GM12878 (cell line): ENCODE measurements around the gene STX4. TPM values are rescaled to one million over a fixed set of nuclear protein-coding genes. Genes with fewer than 3 reads are reported as not detected.

Experiments
- CBX5 ChIP-seq: sonication (generic); IDR thresholded peaks from 2 replicates; pipeline ENCODE4 v1.6.1; 2016; ENCODE audit warnings: low read depth, moderate library complexity, mild to moderate bottlenecking, inconsistent platforms
- CREM ChIP-seq: IDR thresholded peaks from 2 replicates; pipeline ENCODE4 v1.6.1; 2014; ENCODE audit warnings: antibody characterized with exemption, low read depth
- CUX1 ChIP-seq: IDR thresholded peaks from 2 replicates; pipeline ENCODE4 v1.6.1; 2012; ENCODE audit warnings: improper control_type of control experiment, low read depth, low read length; ENCODE audit not compliant: insufficient replicate concordance
- ETV6 ChIP-seq, 2 experiments: fragments of 450-650 bp in 1 of 2; IDR thresholded peaks in 1 of 2; conservative IDR thresholded peaks in 1 of 2; 2 replicates each; pipeline ENCODE4 v1.6.1; 2014; ENCODE audit warnings: antibody characterized with exemption in 1 of 2, borderline replicate concordance in 1 of 2, low read depth in 1 of 2, mild to moderate bottlenecking in 1 of 2, moderate library complexity in 1 of 2
- HDAC6 ChIP-seq: fragments of 200-600 bp; sonication (generic); IDR thresholded peaks from one replicate; pipeline ENCODE4 v1.8.0; 2017; ENCODE audit warnings: antibody characterized with exemption; ENCODE audit not compliant: unreplicated experiment
- IKZF1 ChIP-seq: fragments of 450-650 bp; conservative IDR thresholded peaks from 2 replicates; pipeline ENCODE4 v1.6.1; 2017; ENCODE audit warnings: antibody characterized with exemption, mild to moderate bottlenecking
- IKZF2 ChIP-seq, 2 experiments: fragments of 450-650 bp; IDR thresholded peaks; 2 replicates each; pipeline ENCODE4 v1.6.1; 2017; ENCODE audit warnings: mild to moderate bottlenecking in 2 of 2, moderate library complexity in 2 of 2
- MAX ChIP-seq: IDR thresholded peaks from 2 replicates; pipeline ENCODE4 v1.6.1; 2012; ENCODE audit warnings: low read depth, low read length, improper control_type of control experiment
- NR2C1 ChIP-seq: fragments of 450-650 bp; IDR thresholded peaks from 2 replicates; pipeline ENCODE4 v1.6.1; 2017; ENCODE audit warnings: antibody characterized with exemption, mild to moderate bottlenecking, moderate library complexity
- PAX5 ChIP-seq: IDR thresholded peaks from 2 replicates; pipeline ENCODE4 v1.6.1; 2011; ENCODE audit warnings: low read depth, low read length, borderline replicate concordance
- POLR2A ChIP-seq: IDR thresholded peaks from 2 replicates; pipeline ENCODE4 v1.6.1; 2011; ENCODE audit warnings: low read depth, mild to moderate bottlenecking, low read length
- RAD21 ChIP-seq: IDR thresholded peaks from 2 replicates; pipeline ENCODE4 v1.6.1; 2011; ENCODE audit warnings: mild to moderate bottlenecking, low read depth, low read length, moderate library complexity; ENCODE audit not compliant: insufficient read depth
- RAD51 ChIP-seq: fragments of 450-650 bp; IDR thresholded peaks from 2 replicates; pipeline ENCODE4 v1.6.1; 2016; ENCODE audit warnings: moderate library complexity, mild to moderate bottlenecking, inconsistent platforms
- SP1 ChIP-seq: IDR thresholded peaks from one replicate; pipeline ENCODE4 v1.6.1; 2011; ENCODE audit warnings: low read depth, low read length
- SREBF1 ChIP-seq: IDR thresholded peaks from 2 replicates; pipeline ENCODE4 v1.6.1; 2012; ENCODE audit warnings: mild to moderate bottlenecking, low read length
- SUPT20H ChIP-seq: IDR thresholded peaks from 2 replicates; pipeline ENCODE4 v1.6.1; 2011; ENCODE audit warnings: low read depth, mild to moderate bottlenecking, low read length, moderate library complexity, borderline replicate concordance; ENCODE audit not compliant: control insufficient read depth
- TBL1XR1 ChIP-seq: IDR thresholded peaks from 2 replicates; pipeline ENCODE4 v1.6.1; 2012; ENCODE audit warnings: low read depth, low read length, improper control_type of control experiment
- ZNF217 ChIP-seq: fragments of 450-650 bp; IDR thresholded peaks from 2 replicates; pipeline ENCODE4 v1.6.1; 2017; ENCODE audit warnings: antibody characterized with exemption, mild to moderate bottlenecking
- ZNF24 ChIP-seq: fragments of 450-650 bp; IDR thresholded peaks from 2 replicates; pipeline ENCODE4 v1.6.1; 2017; ENCODE audit warnings: antibody characterized with exemption, mild to moderate bottlenecking
- ZNF274 ChIP-seq: IDR thresholded peaks from one replicate; pipeline ENCODE4 v1.8.0; 2011; ENCODE audit not compliant: insufficient read length, insufficient read depth
- polyA plus RNA-seq, 11 experiments: library from polyadenylated mRNA; depleted of rRNA in 4 of 11; unstranded in 6 of 11; stranded (reverse) in 5 of 11; fragments of >200 nt; fragmentation: Nextera tagmentation in 4 of 11; fragmentation: Illumina TruSeq in 1 of 11; extraction: Ambion mirVana in 4 of 11; extraction: Trizol in 1 of 11; gene quantifications; 1 replicate in 1 of 11; 2 replicates in 10 of 11; pipeline versions ENCODE4 v1.2.1 to v1.2.3, GENCODE V29; 2011 to 2016; ENCODE audit warnings: inconsistent platforms in 2 of 11, missing spikeins in 2 of 11, low read depth in 1 of 11
- total RNA-seq, 4 experiments: library from RNA; depleted of rRNA in 3 of 4; stranded (reverse); fragments of >200 nt in 3 of 4; fragmentation: Illumina TruSeq in 1 of 4; extraction: Trizol in 1 of 4; gene quantifications; 2 replicates each; pipeline versions ENCODE4 v1.2.1 to v1.2.3, GENCODE V29; 2013 to 2021
- TF ChIP-seq, protein P1 (sequence below): IDR thresholded peaks from 2 replicates; pipeline ENCODE4 v1.6.1; 2012; ENCODE audit warnings: low read depth, low read length, improper control_type of control experiment
- TF ChIP-seq, protein P2 (sequence below): fragments of 450-650 bp; IDR thresholded peaks from 2 replicates; pipeline ENCODE4 v1.6.1; 2017; ENCODE audit warnings: mild to moderate bottlenecking, low read depth, inconsistent platforms; ENCODE audit not compliant: poor library complexity, severe bottlenecking

Gene STX4
- total and polyA plus RNA-seq, 10 of the 15 experiments (the other 5 are each of a cell fraction or from before 2014, with no cell fraction given): 3.3 to 37.6 (median 22.6) TPM

GRCh38 chr16:31073970-31074813 lies 40.8 kb downstream of the STX4 start, which contains the start of the genes ZNF646 and ZNF668 (continued):
- no peak for TF ChIP-seq ZNF274
- peak; percentile 88 for TF ChIP-seq SP1
- TF ChIP-seq SUPT20H: no peak
- no peak for TF ChIP-seq TBL1XR1
- TF ChIP-seq CREM: peak; percentile 92
- TF ChIP-seq RAD21: no peak
- peak; percentile 8; a peak in 1 of 4 replicates for TF ChIP-seq IKZF2 (IDR thresholded peaks at IDR 0.05)
- TF ChIP-seq RAD51: no peak
- TF ChIP-seq CUX1: no peak
- TF ChIP-seq ETV6 (conservative IDR thresholded peaks at IDR 0.05 in 1 of 2, IDR thresholded peaks at IDR 0.05 in 1 of 2; ENCODE audit: borderline replicate concordance in 1 of 2, low read depth in 1 of 2): peak in 1 of 2 experiments; percentile 93; a peak in 2 of 4 replicates
- TF ChIP-seq, protein P1, sequence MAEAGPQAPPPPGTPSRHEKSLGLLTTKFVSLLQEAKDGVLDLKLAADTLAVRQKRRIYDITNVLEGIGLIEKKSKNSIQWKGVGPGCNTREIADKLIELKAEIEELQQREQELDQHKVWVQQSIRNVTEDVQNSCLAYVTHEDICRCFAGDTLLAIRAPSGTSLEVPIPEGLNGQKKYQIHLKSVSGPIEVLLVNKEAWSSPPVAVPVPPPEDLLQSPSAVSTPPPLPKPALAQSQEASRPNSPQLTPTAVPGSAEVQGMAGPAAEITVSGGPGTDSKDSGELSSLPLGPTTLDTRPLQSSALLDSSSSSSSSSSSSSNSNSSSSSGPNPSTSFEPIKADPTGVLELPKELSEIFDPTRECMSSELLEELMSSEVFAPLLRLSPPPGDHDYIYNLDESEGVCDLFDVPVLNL: peak; percentile 70
- peak; percentile 87 for TF ChIP-seq POLR2A
- no peak; the same call in 1 of the 2 replicates for TF ChIP-seq ZNF24
- TF ChIP-seq PAX5: peak; percentile 49; the same call in 1 of the 2 replicates
- peak; percentile 69 for TF ChIP-seq SREBF1
- peak; percentile 94; the same call in 1 of the 2 replicates for TF ChIP-seq CBX5
- no peak for TF ChIP-seq HDAC6
- peak; percentile 92 for TF ChIP-seq NR2C1
- no peak for TF ChIP-seq ZNF217
- TF ChIP-seq MAX: peak; percentile 10; the same call in 1 of the 2 replicates
- TF ChIP-seq, protein P2, sequence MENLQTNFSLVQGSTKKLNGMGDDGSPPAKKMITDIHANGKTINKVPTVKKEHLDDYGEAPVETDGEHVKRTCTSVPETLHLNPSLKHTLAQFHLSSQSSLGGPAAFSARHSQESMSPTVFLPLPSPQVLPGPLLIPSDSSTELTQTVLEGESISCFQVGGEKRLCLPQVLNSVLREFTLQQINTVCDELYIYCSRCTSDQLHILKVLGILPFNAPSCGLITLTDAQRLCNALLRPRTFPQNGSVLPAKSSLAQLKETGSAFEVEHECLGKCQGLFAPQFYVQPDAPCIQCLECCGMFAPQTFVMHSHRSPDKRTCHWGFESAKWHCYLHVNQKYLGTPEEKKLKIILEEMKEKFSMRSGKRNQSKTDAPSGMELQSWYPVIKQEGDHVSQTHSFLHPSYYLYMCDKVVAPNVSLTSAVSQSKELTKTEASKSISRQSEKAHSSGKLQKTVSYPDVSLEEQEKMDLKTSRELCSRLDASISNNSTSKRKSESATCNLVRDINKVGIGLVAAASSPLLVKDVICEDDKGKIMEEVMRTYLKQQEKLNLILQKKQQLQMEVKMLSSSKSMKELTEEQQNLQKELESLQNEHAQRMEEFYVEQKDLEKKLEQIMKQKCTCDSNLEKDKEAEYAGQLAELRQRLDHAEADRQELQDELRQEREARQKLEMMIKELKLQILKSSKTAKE: peak; percentile 41
- peak; percentile 89 for TF ChIP-seq IKZF1
